NK-92 (cell line): Measurements from ENCODE around the gene LAPTM5.

Source experiments
- DNase-seq: peaks from one replicate; lab custom pipeline; 2025; ENCODE audit not compliant: unreplicated experiment; lab: John Stamatoyannopoulos, UW

LAPTM5 gene

DNA sequence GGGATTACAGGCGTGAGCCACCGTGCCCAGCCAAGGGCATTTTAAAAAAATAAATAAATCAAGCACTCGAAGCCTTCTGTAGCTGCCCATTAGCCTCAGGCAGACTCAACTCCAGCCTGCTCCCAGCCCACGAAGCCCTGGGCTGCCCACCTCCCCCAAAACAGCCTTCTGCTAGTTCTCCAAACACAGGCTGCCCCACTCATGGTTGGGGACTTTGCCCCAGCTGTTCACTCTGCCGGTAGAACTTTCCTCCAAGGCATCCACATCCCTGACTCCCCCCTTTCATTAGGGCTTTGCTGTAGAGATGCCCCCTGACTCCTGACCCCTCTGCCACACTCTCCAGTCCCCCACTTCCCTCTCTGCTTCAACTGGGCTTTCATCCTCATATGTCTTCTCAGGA is 29.7 kb upstream of the LAPTM5 start:
- no peak for DNase-seq

DNA sequence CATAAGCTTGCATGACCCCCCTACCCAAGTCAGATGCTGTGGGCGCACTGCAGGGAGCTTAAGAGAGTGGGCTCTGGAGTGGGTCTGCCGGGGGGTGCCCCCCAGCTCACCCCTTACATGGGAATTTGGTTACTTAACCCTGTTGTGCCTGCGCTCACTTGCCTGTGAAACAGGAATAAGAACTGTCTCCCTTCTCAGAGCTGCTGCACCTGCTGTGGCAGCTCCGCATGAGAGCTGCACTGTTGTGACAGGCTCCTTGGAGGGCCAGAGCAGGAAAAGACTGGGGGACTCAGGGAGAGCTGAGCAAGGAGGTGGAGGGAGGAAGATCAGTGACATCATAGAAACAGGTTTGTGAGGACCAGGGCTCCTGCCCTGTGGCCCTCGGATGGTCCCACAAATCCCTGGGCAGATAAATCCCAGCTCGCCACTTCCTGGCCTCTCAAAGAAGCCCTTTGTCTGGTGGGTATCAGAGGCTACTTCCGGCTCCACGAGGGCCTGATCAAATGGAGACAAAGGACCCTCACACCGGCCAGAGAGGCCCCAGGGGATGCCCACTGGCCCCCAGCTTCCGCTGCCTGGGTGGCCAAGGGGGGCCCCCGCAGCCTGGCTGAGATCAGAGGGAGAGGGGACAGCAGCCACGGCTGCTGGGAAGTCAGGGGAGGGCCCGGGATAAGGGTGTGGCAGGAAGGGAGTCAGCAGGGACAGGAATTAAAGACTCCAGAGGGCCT is 28.9 kb upstream of the LAPTM5 start:
- no peak for DNase-seq

DNA sequence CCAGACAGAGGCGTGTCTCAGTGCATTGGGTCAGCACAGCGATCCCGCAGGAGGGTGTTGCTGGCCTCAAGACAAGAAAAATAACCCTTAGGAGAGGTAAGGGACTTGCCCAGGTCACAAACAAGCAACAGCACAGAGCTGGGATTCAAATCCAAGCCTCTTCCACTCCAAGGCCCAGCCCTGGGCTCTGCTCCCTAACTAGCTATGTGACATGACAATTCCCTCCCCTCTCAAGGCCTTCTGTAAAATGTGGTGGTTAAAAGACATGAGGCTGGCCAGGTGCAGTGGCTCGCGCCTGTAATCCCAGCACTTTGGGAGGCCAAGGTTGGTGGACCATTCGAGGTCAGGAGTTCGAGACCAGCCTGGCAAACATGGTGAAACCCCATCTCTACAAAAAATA is 28.1 kb upstream of the LAPTM5 start:
- DNase-seq = no peak

DNA sequence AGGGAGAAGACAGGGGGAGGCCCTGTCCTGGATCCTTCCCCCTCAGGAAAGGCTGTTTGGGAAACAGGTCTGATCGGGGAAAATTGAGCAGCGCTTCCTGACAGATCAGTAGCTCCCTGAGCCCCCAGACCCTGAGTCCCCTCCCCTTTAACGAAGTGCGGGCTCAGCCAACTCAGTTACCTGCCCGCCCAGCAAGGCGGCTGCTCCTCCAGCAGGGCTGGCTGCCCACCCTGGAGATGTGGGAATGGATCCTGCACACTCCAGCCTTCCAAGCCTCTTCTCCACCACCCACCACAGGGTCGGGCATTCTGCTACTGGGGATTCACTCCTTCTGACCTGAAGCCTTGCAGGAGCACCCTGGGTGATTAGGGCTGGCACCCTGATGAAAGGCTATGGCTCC is 27.6 kb upstream of the LAPTM5 start:
- no peak for DNase-seq

DNA sequence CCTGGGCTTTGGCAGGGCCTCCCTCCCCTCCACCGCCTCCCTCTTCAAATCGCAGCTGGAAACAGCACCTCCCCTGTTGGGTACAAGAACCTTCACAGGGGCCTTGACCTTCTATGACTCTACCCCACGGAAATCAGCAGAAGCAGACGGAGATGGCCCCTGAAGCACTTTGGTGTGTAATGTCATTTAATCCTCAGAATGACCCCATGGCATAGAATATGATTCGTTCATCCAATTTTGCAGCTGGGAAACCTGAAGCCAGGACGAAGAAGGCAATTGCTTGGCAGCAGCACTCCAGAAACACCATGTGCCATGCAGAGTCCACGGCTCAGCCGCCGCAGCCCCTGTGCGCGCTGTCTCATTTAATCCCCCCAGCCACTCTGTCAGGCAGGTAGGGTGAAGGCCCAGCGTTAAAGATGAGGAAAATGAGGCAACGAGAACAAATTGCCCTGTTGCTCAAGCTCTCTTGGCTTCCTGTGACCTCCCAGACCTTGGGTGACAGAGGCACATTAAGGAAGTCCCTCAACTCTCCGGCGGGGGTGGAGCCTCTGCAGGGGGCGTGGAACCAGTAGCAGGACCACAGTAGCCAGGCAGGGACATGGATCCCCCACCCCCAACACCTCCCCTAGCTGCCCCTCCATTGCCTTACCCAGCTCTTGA is 25.8 kb upstream of the LAPTM5 start:
- no peak for DNase-seq

DNA sequence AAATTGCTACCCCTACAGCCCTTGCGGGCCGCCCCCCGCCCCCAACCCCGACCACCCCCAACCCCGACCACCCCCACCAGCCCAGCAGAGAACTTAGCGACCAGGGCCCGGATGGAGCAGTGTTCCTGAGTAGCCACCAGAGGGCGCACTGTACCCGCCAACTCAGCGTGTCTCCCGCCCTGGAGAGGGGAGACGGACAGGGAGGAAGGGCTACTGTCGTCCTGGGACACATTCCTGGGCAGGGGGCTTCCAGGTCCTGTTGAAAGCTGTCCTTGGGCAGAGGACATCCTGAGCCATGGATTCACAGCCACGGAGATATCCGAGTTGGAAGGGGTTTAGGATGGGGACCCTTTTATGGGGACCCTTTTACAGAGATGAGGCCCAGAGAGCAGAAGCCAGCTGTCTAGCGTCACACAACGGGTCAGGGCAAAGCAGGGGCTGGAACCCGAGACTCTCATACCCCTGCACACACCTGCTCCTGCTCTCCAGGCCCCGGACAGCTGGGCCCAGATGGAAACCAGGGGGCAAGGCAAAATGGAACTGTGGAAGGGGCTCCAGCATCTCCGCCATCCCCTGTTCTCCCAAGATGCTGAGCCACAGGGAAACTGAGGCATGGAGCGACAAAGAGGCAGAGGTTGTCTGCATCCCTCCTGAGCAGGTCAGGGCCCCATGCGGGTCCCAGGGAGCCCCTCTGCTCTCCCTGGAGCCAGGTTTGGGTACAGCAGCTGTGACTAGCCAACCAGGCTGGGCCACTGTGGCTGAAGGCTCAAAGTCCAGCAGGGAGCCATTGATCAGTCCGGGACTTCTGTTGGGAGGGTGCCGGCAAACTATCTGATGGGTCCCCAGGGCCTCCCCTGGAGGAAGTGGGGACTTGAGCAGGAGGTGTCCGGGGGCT is 25.0 kb upstream of the LAPTM5 start:
- DNase-seq = no peak

DNA sequence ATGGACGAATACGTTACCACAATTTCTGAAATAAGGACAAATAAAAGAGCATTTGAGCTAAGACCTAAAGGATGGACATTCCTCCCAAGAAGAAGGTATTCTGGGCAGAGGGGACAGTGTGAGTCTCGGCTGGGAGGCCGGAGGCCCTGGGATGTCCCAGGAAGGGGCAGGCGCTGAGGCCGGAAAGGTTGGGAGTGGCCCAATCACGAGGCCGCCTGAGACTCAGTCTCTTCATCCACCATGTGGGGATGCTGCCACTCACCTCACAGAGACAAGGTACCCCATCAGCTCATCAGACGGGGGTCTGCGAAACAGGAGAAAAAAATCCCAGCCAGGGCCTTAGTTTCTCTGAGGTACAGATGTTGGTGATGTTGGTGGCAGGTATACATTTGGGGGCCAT is 24.3 kb upstream of the LAPTM5 start:
- DNase-seq = no peak

DNA sequence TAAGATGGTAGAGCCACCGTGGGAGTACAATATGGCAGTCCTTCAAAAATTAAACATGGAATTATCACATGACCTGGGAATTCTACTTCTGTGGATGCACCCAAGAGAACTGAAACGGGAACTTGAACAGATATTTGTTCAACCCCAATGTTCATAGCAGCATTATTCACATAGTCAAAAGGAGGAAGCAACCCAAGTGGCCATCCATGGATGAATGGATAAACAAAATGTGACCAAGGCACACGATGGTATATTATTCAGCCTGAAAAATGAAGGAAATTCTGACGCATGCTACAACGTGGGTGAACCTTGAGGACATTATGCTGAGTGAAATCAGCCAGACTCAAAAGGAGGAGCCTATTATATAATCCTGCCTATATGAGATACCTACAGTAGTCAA is 22.8 kb upstream of the LAPTM5 start:
- DNase-seq = no peak

DNA sequence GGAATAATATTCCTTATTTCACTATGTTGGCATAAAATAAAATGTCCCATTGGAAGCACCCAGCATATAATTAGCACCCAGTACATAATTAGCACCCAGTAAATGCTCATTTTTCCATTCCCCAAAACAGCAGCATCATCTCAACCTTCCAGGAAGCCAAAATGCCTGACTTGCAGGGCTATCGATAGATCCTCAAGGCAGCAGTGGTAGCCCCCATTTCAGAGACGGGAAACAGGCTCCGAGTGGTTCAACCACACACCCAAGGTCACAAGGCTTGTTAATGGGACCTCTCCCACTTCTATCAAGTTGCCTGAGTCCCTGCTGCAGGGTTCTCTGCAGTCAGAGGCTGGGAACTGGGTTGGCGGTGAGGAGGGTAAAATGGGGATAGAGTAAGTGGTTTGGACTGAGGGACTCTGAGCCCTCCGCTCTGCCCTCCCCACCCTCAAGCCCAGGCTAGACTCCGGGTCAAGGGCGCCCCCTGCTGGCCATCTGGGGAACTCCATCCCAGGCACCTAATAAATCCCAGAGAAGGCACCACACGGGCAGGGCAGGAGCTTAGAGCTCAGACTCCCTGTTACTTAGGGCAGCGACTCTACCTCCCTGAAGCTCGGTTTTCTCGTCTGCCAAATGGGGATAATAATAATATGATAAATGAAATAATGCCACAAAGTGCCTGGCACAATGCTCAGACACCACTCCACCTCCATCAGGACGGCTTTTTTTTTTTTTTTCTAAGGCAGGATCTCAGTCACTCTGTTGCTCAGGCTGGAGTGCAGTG is 21.9 kb upstream of the LAPTM5 start:
- DNase-seq = peak; percentile 48

DNA sequence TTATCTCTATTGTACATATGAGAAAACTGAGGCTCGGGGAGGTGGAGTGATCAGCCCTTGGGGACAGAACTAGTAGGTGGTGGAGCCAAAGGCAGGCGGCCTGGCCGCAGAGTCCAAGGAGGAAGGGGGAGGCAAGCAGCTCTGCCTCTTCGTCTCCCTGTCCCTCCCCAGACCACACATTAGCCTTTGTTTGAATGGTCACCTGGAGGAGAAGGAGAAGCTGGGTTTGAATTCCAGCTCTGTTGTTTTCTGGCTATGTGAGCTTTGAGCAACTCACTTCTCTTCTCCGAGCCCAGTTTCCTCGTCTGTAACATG is 21.4 kb upstream of the LAPTM5 start:
- no peak for DNase-seq

DNA sequence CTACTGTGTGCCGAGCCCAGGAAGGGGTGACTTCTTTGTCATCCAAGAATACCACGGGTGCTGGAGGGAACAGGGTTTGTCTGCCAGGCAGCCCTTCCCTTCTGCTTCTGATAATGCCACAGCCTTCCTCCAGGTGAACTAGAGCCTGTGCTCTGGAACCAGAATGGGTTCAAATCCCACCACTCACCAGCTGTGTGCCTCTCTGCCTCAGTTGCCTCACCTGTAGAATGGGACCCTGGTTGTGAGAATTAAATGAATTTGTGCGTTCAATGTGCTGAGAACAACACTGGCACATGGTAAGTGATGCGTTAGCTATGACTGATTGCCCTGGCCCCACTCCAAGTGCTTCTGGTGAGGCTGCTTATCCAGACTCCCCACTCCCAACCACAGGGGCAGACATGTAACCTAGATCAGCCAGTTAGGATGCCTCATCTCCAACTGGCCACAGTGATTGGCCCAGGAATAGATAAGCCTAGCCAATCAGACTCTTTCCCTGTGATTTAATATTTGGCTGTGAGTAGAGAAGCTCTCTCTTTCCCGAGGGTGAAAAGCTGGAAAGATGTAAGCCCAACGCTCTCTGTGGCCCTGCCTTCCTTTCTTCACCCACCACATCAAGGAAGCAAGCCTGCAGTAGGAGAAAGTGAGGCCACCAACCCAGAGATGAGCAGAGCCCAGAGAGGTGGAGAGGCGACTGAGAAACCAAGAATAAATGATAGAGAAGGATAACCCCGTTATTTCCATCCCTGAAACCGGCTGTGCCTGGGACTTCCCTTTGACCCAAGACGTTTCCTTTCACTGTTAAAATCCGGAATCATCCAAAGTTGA is 20.8 kb upstream of the LAPTM5 start:
- no peak for DNase-seq

DNA sequence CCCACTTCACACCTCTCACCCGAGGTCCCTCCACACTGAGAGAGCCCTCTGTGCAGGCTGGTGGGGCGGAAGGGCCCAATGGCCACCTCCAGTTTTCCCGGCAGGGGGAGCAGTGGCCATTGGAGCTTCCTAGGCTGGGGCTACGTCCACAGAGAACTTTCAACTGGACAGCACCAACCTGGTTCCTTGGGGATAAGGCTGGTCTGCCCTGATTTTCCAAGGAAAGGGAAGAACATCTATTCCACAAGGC is 20.3 kb upstream of the LAPTM5 start:
- no peak for DNase-seq

DNA sequence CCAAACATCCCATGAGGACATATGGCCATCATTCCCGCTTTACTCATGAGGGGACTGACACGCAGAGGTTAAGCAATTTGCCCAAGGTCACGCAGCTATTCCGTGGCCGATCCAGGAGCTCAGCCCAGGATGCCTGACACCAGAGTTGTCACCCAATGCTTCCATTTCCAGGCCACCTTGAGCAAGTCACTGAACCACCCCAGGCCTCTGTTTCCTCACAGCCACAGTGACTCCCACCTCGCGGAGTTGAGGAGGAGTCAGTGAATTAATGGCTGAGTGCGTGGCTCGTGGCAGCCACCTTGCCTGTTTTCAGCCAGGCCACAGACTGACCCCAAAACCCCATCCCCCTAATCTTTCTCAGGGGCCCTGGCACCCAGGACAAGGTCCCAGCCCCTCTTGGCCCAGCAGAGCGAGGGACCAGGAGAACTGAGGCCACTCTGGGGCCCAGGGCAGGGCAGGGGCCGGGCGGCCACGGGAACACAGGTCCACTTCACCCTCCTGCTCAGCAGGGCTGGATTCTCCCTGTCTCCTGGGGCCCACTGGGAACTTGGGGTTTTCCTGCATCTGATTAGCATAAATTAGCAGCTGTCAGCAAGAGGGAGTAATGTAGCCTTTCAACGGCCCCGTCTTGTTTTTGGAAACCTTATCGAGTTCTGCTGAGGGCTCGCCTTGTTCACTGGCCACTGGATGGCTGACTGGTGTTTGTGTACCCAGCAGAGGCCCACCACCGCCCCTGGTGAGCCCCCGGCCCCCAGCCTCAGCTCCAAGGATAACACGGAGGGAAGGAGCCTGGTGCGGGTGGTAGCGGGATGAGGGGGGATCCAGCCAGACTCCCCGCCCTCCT is 19.7 kb upstream of the LAPTM5 start:
- DNase-seq = no peak

DNA sequence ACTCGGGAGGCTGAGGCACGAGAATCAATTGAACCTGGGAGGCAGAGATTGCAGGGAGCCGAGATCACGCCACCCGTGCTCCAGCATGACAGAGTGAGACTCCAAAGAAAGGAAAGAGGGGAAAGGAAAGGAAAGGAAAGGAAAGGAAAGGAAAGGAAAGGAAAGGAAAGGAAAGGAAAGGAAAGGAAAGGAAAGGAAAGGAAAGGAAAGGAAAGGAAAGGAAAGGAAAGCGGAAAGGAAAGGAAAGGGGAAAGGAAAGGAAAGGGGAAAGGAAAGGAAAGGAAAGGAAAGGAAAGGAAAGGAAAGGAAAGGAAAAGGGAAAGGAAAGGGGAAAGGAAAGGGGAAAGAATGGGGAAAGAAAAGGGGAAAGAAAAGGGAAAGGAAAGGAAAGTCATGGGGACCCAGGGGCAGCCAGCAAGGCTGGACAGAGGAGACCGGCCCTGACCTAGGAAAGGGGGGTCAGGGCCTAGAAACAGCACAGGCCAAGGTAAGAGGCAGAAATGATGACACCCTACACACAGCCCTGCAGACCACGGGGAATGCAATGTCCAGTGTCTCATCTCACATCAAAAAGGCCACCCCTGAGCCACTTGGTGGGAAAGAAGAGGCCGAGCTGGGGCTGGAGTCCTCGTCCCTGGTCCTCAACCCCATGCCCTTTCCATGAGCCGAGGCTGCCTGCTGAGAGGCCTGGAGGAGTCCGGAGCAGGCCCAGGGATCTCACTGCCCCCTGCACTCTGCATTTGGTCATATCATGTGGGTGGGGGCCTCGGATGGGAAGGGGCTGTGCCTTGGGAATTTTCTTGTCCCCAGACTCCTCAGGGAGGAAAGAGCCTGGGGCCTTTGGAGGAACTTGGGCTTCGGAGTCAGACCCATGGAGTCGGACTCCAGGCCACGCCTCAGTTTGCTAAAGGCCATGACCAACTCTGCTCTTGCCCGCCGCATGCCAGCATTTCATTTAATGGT is 18.8 kb upstream of the LAPTM5 start:
- no peak for DNase-seq

DNA sequence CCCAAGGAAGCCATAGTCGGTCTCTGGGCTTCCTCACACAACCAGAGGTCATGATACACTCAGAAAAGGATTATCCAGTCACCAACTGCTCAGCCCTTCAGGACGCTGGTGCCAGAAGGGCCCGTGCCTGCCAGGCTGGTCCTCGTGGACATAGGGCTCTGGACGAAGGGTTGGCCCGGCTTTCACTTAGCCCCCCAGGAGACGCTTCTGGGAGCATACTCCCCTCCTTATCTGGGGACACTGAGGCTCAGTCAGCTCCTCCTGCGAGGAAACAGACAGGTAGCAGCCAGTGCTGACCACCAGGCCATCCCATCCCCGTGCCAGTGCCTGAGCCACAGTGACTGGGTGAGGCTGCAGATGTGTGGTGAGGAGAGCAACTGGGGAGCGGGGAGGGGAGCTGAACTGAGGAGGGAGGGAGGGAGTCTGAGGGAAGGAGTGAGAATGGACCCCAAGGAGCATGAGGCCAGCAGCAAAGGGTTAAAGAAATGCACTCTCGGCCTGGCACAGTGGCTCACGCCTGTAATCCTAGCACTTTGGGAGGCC is 17.9 kb upstream of the LAPTM5 start:
- no peak for DNase-seq

DNA sequence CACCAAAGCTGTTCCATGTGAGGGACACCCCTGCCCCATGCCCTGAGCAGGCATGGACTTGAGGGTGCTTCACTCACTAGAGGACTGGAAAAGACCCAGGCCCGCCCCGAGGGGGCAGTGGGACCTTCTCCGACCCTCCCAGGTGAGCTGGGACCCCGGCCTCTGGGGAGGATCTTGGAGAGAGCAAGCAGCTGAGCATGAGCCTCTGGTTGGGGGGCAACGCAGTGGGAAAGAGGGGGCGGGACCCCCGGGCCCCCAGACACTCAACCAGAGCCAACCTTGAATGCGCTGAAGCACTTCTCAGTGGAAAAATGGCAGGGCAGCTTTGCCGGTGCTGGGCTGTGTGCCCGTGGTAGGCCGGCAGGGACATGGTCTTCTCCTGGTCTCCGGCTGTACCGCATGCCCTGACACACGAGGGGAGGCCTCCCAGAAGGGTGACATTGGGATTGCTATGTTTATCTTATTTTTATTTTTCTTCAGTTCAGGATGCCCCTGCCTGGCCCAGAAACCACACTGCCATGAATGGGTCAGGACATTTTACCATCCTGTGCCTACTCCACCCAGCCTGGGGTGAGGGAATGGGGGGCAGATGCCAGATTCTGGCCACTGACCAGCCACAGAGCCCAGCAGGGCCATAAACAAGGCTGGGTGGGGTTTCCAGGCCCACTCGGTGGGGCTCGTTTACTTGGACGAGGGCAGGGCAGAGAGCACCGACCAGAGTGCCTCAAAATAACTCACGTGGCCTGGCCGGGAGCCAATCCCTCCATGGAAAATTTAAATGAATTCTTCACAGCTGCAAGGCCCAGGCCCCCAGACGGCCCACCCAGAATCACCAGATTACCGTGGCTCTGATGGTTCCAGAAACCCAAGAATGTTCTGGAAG is 17.2 kb upstream of the LAPTM5 start:
- no peak for DNase-seq

DNA sequence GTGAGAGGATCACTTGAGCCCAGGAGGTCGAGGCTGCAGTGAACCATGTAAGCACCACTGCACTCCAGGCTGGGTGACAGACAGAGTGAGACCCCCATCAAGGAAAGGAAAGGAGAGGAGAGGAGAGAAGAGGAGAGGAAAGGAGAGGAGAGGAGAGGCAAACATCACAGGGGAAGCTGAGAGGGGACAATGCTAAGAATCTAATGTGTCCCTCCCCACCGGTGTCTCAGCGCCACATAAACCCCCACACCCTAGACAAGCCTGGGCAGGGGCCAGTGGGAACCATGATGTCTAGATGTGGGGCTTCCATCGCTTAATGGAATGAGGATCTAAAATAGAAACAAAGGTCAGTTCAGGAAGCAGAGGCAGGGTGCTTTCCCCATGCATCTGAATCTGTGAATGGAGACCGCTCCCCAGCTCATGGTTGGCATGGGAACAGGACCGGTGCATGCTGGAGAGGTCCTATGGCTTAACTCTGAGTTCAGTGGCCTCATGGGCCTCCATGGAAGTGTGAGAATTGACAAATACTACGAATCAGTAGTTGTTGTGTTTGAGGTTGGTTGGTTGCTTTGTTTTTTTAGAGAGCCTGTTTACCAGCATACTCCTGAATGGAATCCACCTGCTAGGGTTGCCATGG is 16.3 kb upstream of the LAPTM5 start:
- DNase-seq = no peak
